Fibroblast of lung (primary cell): ENCODE results near the gene AP1S2.

ENCODE experiments used
- CTCF ChIP-seq, 2 donors: IDR thresholded peaks in 1 of 2; conservative IDR thresholded peaks in 1 of 2; 1 replicate in 1 of 2; 2 replicates in 1 of 2; pipeline ENCODE4 v1.5.1; 2011 to 2012; ENCODE audit warnings: low read length in 2 of 2, control low read depth in 1 of 2, inconsistent platforms in 1 of 2, low read depth in 1 of 2, mild to moderate bottlenecking in 1 of 2
- EZH2 ChIP-seq: IDR thresholded peaks from 2 replicates; pipeline ENCODE4 v1.5.1; 2012; ENCODE audit warnings: low read length, control low read depth, mild to moderate bottlenecking; ENCODE audit errors: missing control alignments

DNA sequence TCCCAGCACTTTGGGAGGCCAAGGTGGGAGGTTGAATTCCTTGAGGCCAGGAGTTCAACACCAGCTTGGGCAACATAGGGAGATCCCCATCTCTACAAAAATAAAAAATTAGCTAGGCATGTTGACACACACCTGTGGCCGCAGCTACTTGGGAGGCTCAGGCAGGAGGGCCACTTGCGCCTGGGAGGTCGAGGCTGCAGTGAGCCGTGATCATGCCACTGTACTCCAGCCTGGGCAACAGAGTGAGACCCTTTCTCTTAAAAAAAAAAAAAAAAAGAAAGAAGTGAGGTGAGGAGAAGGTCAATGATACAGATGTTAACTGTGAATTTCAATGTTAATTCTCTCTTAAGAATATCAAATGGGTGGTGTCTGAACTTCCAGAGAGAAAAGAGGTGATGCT, 15.1 kb upstream of the AP1S2 start:
- no peak for TF ChIP-seq CTCF (conservative IDR thresholded peaks at IDR 0.05 in 1 of 2, IDR thresholded peaks at IDR 0.05 in 1 of 2; ENCODE audit: low read depth in 1 of 2, low read length in 2 of 2)
- TF ChIP-seq EZH2 = no peak
